NCI-H774 (cell line): ENCODE results near the gene NCEH1.
"Not testable (repeated sequence)": the region's sequence is repeated elsewhere in the genome, so short reads cannot be mapped to it uniquely, and the experiment has no call there.

Source experiments
- DNase-seq: peaks from one replicate; lab custom pipeline; 2025; lab: John Stamatoyannopoulos, UW

Gene NCEH1, protein sequence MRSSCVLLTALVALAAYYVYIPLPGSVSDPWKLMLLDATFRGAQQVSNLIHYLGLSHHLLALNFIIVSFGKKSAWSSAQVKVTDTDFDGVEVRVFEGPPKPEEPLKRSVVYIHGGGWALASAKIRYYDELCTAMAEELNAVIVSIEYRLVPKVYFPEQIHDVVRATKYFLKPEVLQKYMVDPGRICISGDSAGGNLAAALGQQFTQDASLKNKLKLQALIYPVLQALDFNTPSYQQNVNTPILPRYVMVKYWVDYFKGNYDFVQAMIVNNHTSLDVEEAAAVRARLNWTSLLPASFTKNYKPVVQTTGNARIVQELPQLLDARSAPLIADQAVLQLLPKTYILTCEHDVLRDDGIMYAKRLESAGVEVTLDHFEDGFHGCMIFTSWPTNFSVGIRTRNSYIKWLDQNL

GRCh38 chr3:172710664-172711453, at the start of gene NCEH1:
NCEH1 (minus strand) TSS chr3:172711067; CDS start chr3:172710984, 83 bp downstream.
- DNase-seq = peak; percentile 97

- DNase-seq = not testable (repeated sequence)
Measured at GRCh38 chr3:172760416-172760815, 49.5 kb upstream of the NCEH1 start.

- no peak for DNase-seq
Measured at GRCh38 chr3:172753125-172753524, 42.3 kb upstream of the NCEH1 start.

- no peak for DNase-seq
Measured at GRCh38 chr3:172752651-172753050, 41.8 kb upstream of the NCEH1 start.

DNA sequence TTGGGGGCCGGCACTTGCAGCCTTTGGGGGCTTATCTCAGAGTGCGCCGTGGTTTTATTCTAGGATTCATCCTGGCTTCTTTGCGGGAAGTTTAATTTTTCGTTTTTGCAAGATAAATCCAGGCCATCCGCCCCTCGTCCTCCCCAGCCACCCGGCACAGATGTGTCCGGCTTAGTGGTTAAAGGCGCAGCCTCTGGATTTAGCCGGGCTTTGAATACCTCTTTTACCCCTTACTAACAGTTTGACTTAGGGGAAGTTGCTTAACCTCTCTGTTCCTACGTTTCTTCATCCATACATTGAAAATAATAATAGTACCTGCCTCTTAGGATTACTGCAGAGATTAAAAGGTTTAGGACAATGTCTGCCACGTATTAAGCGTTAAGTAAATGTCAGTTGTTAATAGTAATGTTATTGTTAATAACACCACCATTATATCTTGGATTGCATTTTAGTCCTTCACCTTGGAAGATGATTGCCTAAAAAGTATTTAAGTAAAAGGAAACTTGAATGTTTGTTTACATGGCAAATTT, 40.4 kb upstream of the NCEH1 start:
- peak; percentile 47 for DNase-seq

DNA sequence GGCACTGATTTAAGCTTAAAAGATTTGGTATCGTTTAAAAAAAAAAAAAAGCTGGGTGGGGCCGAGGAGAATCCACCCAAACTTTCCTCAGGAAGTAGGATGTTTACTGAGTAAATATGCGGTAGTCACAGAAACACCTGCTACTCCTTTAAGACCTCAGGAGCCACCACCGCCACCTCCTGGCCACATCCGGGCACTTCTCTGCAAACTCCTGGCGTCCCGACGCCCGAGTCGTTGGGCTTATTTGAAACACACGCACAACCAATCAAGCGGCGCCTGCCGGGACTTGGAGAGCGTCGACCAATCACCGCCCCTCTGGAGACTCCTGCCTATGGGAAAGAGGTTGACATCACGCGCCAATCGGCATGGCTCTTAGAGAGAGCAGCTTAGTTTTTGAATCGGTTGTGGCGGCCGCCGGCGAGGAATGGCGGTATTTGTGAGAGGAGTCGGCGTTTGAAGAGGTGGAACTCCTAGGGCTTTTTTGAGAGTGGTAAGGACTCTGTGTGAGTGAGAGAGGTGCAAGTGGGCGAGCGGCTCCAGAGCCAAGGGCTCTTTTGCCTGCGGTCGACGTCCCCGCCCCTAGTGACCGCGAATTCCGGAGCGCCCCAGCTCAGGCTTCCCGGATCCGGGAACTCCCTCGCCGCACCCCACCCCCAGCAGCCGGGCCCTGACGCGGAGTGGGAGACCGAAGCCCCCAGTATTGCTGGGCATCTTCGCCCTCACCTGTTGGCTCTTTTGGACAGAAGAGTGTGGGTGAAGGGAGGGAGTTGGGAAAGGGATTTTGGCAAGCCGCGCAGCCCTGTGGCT, 39.7 kb upstream of the NCEH1 start, which contains the start of gene ECT2:
ECT2 (plus strand) TSS at position 359 of the 807 bp plus-strand sequence. CDS start 3,805 bp downstream, outside the sequence.
- DNase-seq = peak; percentile 100

DNA sequence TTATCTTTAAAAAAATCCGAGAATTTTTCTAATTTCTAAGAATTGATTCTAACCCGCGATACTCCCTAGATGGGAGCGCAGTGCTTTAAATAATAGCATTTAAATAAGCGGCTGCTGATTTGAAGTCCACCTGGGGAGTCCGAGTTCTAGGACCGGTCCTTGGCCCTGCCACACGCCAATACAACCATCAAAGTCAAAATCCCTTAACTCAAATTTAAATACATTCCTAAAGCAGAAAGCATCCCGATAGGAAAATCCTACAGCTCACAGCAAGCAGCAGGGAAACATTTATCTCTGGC, 39.2 kb upstream of the NCEH1 start:
- peak; percentile 56 for DNase-seq

DNA sequence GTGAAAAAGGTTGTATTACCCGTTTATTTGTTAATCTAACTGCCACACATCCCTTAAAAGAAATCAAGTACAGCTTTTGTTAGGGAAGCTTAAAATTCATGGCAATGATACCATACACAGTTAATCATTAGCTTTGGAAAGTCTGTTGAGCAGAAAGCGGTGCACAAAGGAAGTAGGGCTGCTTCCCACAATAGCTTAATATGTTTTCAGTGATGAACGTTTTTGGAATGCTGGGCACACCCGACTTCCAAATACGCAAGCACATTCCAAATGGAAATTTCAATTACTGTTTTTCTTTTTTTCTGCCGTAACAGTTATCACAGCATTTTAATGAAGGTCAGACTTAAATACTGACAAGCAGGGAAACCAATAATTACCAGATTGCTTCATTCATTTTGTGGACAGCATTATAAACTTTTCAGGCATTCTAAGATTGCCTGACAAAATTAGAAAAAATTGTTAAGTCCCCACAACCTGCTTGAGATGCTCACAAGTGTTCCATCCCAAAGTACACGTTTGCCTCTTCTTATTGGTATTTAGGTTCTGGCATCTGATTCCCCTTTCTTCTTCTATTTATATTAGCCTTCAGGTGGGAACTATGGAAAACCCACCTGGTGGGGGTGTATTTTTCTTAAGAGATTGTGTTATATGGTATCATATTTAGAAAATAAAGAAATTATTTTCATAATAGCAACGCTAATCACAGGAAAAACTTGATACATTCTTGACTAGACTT, 38.5 kb upstream of the NCEH1 start:
- peak; percentile 83 for DNase-seq

DNA sequence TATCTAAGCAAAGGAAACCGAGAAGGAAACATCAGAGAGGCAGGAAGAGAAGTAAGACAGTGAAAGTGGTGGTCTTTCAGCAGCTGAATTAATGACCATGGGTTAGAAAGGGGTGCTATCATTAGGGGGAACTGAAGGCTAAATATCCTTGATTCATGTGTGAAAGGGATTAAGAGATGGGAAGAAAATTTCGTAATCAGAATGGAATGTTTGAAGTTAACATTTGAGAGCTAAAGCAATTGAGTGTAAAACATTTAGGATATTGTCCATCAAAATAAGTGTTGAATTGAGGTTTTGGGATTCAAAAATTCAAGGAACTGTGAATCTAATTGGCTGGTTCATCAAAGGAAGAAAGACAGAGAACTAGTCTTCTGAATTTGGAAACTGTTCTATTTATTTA, 35.6 kb upstream of the NCEH1 start:
- no peak for DNase-seq

GRCh38 chr3:172739462-172739861, 28.6 kb upstream of the NCEH1 start:
- DNase-seq = no peak

DNA sequence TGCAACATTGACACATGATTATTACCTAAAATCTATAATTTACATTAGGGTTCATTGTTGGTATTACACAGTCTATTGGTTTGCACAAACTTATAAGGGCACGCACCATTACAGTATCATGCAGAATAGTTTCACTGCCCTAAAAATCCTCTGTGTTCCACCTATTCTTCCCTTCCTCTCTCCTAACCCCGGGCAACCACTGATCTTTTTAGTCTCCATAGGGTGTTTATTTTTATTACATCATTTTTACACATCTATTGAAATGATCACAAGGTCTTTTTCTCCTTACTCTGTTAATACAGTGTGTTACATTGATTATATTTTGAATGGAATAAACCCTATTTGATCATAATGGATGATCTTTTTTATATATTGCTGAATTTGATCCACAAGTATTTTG, 24.1 kb upstream of the NCEH1 start:
- no peak for DNase-seq

DNA sequence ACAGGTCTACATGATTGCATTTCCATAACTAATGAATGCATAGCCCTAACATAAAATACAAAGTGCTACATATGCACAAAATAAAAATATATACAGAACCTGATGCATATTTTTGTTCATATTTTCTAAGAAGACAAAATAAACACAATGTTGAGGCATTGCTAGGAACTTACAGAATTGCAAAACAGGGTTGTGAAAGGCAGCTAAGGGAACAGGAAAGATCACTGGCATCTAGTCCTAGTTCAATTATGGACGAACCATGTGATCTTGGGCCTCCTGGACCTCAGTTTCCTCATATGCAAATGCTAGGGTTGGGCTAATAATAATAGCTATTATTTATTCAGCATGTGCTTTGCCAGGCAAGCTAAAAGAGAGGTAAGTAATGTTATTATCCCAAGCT, 15.5 kb upstream of the NCEH1 start:
- DNase-seq = no peak

DNA sequence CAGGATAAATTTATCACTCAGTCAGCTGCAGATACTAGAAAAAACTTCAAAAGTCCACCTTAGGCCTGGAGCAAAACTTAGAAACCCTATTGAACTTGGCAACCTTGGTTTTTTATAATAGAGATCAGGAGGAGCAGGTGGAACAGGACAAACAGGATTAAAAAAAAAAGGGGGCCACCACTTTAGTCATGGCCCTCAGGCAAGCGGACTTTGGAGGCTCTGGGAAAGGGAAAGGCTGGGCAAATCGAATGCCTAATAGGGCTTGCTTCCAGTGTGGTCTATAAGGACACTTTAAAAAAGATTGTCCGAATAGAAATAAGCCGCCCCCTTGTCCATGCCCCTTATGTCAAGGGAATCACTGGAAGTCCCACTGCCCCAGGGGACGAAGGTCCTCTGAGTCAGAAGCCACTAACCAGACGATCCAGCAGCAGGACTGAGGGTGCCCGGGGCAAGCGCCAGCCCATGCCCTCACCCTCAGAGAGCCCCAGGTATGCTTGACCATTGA, 11.7 kb upstream of the NCEH1 start:
- DNase-seq = not testable (repeated sequence)

- no peak for DNase-seq
Measured at GRCh38 chr3:172717493-172718088, 6.7 kb upstream of the NCEH1 start.

GRCh38 chr3:172716476-172716875, 5.6 kb upstream of the NCEH1 start:
- no peak for DNase-seq

GRCh38 chr3:172713316-172713715, 2.4 kb upstream of the NCEH1 start:
- no peak for DNase-seq

DNA sequence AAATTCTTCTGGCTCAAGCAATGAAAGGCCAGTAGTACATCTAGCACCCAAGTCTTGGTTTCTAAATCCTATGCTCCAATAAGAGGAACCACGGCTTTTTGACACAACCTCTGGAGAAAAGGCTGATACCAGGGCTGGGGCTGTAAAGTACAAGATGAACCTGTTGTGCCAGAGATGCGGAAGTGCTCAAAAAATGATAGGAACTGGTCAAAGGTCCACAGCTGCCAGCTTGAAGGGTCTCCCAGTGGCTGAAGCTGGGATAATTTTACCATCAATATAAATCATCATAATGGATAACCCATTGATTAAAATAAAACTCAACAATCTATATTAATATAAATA, 558 bp upstream of the NCEH1 start:
- DNase-seq = peak; percentile 34

DNA sequence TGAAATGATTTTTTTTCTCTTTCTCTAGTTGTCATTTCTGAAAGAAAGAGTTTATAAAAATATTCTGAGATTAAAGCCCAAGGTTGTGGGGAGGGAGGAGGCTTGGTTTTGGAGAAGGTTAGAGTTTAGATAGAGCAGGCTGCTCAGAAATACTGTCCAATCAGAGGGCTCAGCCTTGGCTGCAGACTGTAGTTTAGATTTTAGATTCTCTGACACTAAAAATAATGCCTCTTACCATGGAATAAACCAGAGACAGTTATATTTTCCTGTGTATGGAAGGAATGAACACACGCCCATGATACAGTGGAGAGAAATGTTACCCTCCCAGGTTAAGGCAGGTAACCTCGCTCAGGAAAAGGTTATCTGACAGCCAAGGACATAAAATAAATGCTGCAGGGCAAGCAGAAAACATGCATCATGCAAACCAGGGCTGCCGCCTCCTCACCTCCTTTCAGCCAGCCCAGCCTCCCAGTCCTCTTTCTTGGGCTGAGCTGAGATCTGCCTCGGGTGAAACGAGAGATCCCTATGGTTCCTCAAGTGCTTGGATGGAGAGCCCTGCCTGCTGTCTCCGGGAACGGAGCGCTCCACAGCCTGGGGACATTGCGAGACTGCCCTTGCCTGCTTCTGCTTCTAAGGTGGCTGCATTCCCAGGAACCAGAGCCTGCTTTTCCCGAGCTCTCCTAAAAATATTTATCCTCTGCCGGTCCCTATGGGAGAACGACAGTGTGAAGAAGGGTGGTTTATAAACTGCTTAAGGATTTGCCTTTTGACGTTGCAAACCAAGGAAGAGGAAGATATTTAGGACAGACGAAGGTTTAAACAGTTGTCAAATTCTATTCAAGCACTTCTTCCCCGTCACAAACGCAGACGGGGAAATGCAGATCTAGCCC, 848 bp downstream of the NCEH1 start:
- no peak for DNase-seq

DNA sequence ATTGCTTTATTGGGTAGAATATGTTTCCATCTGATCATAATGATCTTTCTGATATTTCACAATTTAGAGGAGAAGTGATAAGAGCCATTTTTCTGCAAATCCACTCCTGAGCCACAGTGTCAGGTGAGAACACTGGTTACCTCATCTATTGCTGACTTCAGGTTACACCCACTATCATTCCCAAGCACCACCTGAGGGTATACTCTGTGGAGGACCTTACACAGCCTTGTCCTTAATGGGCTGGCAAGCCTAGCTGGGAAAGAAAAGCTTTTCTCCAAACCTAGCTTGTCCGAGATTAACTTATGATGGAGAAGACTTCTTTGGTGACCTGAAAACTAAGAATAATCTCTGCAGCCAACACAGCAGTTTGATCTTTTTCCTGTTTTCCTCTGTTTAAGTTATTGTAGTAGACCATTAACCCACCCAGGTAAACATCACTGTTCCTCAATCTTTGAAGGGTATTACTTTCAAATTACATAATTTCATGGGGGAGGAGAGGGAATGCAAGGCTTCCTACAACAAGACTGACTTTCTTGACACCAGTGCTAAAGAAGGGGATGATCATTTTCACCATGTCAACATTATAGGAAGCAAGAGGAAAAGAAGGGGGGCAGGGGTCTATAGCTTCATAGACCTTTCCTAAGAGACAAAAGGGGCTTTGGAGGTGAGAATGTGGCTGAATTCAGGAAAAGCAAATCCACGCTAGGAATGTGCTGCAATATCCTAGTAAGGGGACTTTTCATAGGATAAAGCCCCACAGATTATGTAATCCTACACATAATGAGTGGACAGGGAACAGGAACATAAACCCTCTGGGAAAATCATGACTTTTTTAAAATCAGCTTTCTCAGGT, 1.7 kb downstream of the NCEH1 start:
- no peak for DNase-seq
